HG02840 (cell line): Measurements from ENCODE around the gene FAM3B.
"Not testable (repeated sequence)": the region's sequence is repeated elsewhere in the genome, so short reads cannot be mapped to it uniquely, and the experiment has no call there.

ENCODE experiments used
- ATAC-seq: cut with Tn5 transposase; IDR thresholded peaks from one replicate; pipeline ENCODE4 v1.9.1; 2021; ENCODE audit warnings: mild to moderate bottlenecking, moderate library complexity, moderate number of reproducible peaks; ENCODE audit not compliant: unreplicated experiment, low FRiP score

Gene FAM3B, protein sequence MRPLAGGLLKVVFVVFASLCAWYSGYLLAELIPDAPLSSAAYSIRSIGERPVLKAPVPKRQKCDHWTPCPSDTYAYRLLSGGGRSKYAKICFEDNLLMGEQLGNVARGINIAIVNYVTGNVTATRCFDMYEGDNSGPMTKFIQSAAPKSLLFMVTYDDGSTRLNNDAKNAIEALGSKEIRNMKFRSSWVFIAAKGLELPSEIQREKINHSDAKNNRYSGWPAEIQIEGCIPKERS

GRCh38 chr21:41316200-41317062 is at the start of gene FAM3B:
TSS of gene FAM3B (plus strand) at chr21:41316801. CDS start at chr21:41316880, 79 bp downstream.
- no peak for ATAC-seq

- ATAC-seq = no peak
Observed at GRCh38 chr21:41267346-41267745, 49.3 kb upstream of the FAM3B start.

GRCh38 chr21:41269535-41269934 is 47.1 kb upstream of the FAM3B start:
- no peak for ATAC-seq

DNA sequence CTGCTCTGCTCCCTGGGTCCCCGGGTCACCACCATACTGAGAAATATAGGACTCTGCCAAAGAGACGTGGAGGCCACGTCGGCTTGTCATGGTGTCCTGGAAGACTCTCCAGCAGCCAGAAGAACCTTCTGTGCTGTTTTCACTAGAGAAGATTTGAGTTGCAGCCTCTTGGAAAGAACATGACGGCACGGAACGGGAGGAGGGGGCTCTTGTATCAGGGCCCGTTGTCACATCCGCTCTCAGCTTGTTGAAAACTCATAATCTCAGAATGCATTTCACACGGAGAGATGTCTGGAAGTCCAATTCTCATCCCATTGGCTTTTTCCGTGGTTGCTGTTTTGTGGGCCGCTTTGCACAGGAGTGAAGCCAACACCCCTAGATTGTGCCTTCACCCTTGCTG is 39.4 kb upstream of the FAM3B start:
- ATAC-seq = no peak

GRCh38 chr21:41277846-41278245 is 38.8 kb upstream of the FAM3B start:
- ATAC-seq = no peak

DNA sequence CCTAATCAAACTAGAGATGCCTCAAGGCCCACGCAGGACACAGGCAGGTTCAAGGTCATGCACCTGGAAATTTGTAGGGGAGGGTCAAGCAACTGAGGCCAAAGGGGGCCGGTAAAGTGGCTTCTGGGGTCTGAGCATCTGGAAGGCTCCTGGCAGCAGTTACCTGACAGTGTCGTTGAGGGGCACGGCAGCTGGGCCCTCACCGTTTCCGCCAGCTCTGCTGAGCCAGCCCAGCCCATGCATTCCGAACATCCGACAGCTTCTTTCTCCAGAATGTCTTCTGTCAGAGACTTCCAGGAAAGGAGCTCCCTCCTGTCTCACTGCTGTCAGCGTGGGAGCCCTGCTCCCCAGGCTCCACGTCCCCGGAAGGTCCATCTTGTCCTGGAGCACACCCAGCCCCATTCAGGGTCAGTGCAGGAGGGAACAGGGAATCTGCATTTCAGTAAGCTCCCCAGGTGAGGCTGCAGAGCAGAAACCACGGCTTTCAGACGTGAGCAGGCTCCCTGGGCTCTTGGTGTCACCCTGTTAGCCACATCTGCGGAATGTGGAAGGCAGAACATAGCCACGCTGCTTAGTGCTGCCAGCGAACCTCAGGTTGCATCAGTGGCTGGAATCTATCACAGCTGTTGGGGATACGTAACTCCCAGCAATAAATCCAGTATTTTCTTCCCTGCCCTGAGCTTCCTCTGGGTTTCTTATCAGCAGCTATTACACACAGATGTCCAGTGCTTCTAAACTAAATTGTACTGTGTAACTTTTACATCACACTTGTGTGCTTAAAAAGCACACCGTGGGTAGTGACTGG is 36.3 kb upstream of the FAM3B start:
- ATAC-seq = no peak

DNA sequence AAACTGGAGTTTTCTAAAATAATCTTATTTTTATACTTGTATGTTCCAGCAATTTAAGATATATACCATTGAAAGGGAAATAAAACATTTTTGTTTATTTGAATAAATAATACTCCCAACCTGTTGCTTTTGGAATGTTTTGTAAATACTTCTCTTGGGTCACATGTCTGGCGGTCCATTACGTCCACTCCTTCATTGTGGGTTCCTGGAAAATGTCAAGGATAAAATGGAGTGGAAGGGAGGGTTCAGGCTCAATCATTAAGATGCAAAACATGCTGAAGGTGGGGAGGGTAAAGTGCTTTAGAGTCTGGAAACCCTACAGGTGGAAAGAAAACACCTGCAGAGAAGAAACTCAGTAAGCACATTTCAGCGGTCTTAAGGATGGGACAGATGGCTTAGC is 34.2 kb upstream of the FAM3B start:
- ATAC-seq = no peak

DNA sequence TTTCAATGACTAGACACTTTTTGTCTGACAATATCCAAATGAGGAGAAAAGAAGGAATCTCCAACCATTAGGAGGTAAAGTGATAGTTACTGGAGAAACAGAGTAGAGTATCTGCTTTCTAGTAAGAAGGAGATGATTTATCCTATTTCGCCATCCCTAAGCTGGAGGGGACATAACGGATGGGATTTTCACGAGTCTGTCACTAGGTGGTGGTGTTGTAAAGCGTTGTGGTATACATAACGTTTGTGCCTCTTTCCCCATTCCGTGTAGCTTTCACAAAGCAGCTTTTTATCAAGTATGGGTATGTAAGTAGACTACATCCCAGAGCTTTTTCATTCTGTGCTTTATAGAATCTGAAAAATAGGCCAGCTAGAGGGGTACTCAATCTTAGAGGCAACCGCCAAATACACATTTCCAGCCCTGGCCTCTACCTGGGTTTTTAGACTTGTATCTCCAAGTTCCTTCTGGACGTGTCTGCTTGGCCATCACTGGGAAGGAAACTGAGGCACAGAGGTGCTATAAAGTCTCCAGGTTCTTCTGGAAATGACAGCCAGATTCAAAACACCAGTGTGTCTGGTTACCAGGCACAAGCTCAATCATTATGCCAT is 33.3 kb upstream of the FAM3B start:
- ATAC-seq = no peak

- no peak for ATAC-seq
Observed at GRCh38 chr21:41289431-41289830, 27.2 kb upstream of the FAM3B start.

GRCh38 chr21:41290106-41290799 is 26.3 kb upstream of the FAM3B start:
- ATAC-seq = no peak

DNA sequence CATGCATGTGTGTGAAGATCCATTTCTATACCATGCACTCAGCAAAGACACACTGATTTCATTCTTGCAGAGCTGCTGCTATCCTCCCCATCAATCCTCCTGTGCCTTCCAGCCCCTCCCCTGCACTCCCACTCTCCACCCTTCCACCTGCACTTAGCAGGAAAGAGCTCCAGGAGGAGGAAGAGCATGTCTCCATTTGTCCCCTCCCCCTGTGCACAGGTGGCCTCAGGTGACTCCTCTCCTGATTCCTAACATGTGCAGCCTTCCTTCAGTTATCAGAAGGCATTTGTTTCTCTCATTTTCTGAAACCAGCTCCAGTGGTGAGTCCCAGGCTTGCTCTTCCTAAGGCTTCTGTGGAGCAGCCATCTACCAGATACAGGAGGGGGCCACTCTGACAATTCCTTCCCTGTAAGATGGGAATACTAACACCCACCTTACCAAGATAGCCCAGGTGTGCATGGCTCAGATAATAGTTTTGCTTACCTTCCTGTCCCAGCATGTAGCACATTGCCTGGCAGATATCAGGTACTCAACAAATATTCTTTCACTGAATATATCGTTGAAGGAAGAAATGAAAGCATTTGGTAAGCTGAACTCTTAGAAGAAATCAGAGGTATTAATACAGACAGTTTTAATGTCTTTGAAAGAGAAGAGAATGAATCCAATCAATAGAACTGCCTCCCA is 21.9 kb upstream of the FAM3B start:
- ATAC-seq = no peak

DNA sequence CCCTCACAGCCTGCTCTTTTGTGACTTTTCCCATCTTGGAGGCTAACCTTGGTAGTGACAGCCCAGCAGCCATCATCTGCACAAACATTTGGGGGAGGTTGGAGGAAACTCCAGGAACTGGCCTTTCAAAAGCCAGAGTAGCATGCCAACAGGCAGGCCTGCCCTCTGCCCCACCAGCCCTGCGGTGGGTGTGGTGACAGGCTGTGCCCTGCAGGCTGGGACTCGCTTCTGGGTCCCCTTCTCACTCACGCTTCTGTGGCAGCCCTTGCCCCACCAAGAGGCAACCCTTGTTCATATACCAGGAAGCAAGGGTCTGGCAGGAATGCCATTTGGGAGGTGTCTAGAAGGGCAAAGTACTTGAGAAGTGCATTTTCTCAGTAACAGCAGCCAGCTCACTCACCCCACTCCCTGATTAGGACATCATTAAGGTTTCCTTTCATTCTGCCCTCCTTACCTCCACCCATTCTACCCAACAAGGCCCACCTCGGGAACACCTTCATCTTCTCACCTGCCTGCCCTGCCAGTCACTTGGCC is 20.8 kb upstream of the FAM3B start:
- ATAC-seq = no peak

DNA sequence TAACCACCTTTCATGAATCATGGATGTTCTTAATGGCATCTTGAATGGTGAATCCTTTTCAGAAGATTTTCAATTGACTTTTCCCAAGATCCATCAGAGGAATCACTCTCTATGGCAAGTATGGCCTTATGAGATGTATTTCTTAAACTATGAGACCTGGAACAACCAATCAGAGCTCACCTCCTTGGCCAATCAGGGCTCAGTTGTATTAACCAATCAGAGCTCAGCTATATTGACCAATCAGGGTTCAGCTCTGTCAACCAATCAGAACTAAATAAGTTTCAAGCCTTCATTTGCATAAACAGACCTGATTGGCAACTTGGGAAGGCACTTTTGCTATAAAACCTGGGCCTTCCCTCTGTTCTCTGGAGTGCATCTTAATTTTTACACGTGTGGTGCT is 13.6 kb upstream of the FAM3B start:
- ATAC-seq = no peak

DNA sequence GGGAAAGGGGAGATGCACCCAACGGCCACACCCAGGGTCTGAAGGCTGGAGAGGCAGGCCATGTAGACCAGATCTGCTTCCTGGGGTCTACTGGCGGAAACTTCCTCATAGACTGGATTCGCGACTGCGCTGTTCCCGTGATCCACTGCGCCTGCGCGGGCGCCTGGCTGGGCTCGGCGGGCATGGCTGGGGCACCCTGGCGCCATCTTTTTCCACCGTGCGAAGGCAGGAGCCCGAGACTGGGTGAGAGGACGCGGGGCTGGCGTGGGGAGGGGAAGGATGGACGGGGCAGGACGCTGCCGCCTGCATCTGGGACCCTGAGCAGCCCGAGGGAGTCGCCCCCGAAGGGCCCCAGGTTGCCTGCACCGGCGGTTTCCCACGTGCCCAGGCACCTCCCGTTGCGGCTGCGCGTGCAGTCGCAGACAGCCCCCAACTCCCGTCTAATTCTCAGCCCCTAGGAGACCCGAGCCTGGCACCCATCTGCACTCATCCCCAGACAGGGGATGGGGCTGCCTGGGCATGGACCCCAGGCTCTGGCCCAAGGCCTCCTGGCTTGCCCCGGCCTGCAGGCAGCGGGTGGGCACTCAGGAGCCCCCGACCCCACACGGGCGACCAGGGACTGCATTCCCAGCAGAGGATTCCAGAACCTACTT is 12.4 kb upstream of the FAM3B start:
- ATAC-seq = no peak

DNA sequence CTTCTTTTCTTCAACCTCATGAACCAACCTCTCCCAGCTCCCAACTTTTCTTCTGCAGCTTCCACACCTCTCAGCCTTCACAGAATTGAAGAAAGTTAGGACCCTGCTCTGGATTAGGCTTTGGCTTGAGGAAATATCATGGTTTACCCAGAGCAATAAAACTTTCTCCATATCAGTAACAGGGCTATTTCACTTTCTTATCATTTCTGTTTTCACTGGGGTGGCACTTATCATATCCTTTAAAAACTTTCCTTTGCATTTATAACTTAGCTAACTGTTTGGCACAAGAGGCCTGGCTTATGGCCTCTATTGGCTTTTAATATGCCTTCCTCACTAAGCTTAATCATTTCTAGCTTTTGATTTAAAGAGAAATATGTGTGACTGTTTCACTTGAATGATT is 9.4 kb upstream of the FAM3B start:
- no peak for ATAC-seq

DNA sequence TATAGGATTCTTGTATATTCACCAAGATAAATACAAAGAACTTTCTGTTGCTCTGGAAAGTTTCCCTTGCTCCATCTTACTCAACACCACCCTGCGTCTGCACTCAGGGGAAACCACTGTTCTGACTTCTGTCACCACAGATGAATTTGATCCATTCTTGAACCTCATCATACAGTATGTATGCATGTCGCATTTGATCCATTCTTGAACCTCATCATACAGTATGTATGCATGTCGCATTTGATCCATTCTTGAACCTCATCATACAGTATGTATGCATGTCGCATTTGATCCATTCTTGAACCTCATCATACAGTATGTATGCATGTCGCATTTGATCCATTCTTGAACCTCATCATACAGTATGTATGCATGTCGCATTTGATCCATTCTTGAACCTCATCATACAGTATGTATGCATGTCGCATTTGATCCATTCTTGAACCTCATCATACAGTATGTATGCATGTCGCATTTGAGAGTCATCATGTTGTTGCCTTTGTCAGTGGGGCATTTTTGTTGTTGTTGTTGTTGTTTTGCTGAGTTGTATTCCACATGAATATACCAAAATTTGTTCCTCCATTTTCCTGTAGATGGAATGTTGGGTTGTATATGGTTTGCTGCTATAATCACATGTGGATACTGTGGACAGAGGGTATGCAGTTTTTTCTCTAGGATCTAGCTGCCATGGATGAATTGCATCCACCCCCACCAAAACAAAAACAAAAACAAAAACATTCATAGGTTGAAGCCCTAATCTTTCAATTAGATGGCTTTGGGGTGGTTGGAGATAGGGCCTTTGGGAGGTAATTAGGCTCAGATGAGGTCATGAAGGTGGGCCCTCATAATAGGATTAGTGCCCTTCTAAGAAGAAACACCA is 3.1 kb upstream of the FAM3B start:
- ATAC-seq = not testable (repeated sequence)

- no peak for ATAC-seq
Observed at GRCh38 chr21:41315726-41316125, 875 bp upstream of the FAM3B start.

- no peak for ATAC-seq
Observed at GRCh38 chr21:41317063-41317392, 427 bp downstream of the FAM3B start.
